K562 (cell line): ENCODE data around the gene ZNF564. TPM values are rescaled to one million over a fixed set of nuclear protein-coding genes. Genes with fewer than 3 reads are reported as not detected.

Experiments used
- ATF4 ChIP-seq: fragments of 450-650 bp; formaldehyde crosslinking; IDR thresholded peaks from 2 replicates; pipeline ENCODE4 v1.4.0; 2022; ENCODE audit warnings: mild to moderate bottlenecking, moderate library complexity
- GABPA ChIP-seq: fragments of 200-800 bp; sonication (Bioruptor generic); conservative IDR thresholded peaks from 2 replicates; pipeline ENCODE4 v1.6.1; 2016; ENCODE audit warnings: low read depth, missing genetic modification characterization, missing compliant biosample characterization
- HLTF ChIP-seq: fragments of 450-650 bp; IDR thresholded peaks from 2 replicates; pipeline ENCODE4 v1.6.1; 2016
- HMBOX1 ChIP-seq: sonication (generic); IDR thresholded peaks from 2 replicates; pipeline ENCODE4 v1.6.1; 2016
- KLF10 ChIP-seq: fragments of 250-450 bp; sonication (Bioruptor Pico); IDR thresholded peaks from 2 replicates; pipeline ENCODE4 v1.6.1; 2021; ENCODE audit warnings: matching md5 sums
- MGA ChIP-seq: fragments of 450-650 bp; IDR thresholded peaks from 2 replicates; pipeline ENCODE4 v1.6.1; 2016; ENCODE audit warnings: mild to moderate bottlenecking, moderate library complexity
- PHF20 ChIP-seq: fragments of 450-650 bp; IDR thresholded peaks from 2 replicates; pipeline ENCODE4 v1.6.1; 2018; ENCODE audit not compliant: partially characterized antibody
- SIRT6 ChIP-seq: IDR thresholded peaks from one replicate; pipeline ENCODE4 v1.6.1; 2012; ENCODE audit warnings: low read depth, mild to moderate bottlenecking, control low read depth, inconsistent platforms, low read length, moderate library complexity
- SOX6 ChIP-seq: fragments of 450-650 bp; IDR thresholded peaks from 2 replicates; pipeline ENCODE4 v1.6.1; 2014; ENCODE audit warnings: mild to moderate bottlenecking
- ZKSCAN1 ChIP-seq: fragments of 150-350 bp; IDR thresholded peaks from 2 replicates; pipeline ENCODE4 v1.6.1; 2016; ENCODE audit warnings: low read depth, low read length
- ZNF23 ChIP-seq: fragments of 250-450 bp; sonication (Bioruptor Pico); IDR thresholded peaks from 2 replicates; pipeline ENCODE4 v1.4.0; 2020; ENCODE audit warnings: mild to moderate bottlenecking
- ZNF395 ChIP-seq: fragments of 200-800 bp; sonication (Bioruptor generic); IDR thresholded peaks from 2 replicates; pipeline ENCODE4 v1.6.1; 2017; ENCODE audit warnings: missing genetic modification characterization, missing compliant biosample characterization
- ZNF699 ChIP-seq: fragments of 250-450 bp; sonication (Bioruptor Pico); IDR thresholded peaks from 2 replicates; pipeline ENCODE4 v1.8.0; 2021; ENCODE audit warnings: mild to moderate bottlenecking, moderate library complexity; ENCODE audit not compliant: insufficient replicate concordance
- polyA plus RNA-seq, 8 experiments: library from polyadenylated mRNA; depleted of rRNA in 4 of 8; stranded (reverse) in 5 of 8; unstranded in 3 of 8; fragments of >200 nt; fragmentation: Nextera tagmentation in 2 of 8; fragmentation: Illumina TruSeq in 1 of 8; extraction: Ambion mirVana in 2 of 8; extraction: Trizol in 1 of 8; gene quantifications; 2 replicates each; pipeline versions ENCODE4 v1.2.1 to v1.2.3, GENCODE V29; 2011 to 2014; ENCODE audit warnings: inconsistent platforms in 1 of 8, missing spikeins in 1 of 8
- total RNA-seq, 7 experiments: library from RNA; depleted of rRNA in 6 of 7; stranded (reverse); fragments of >200 nt in 6 of 7; fragmentation: Illumina TruSeq in 2 of 7; extraction: Trizol in 2 of 7; gene quantifications; 2 replicates each; pipeline versions ENCODE4 v1.2.1 to v1.2.3, GENCODE V29; 2011 to 2021; ENCODE audit warnings: low replicate concordance in 1 of 7

ZNF564 gene
- total and polyA plus RNA-seq, 9 of the 15 experiments (the other 6 are each of a cell fraction or from before 2014, with no cell fraction given): 1.4 to 8.1 (median 5.6) TPM

GRCh38 chr19:12544401-12544876 is 6.8 kb downstream of the ZNF564 start (continued):
- TF ChIP-seq MGA (peak; percentile 71), SIRT6 (no peak), GABPA (tag) (0 out of 2 replicates have a peak, but pooled peaks have one; percentile 37), KLF10 (CRISPR knock-in tag) (no peak), PHF20 (no peak), ZNF23 (CRISPR knock-in tag) (no peak), ATF4 (no peak), HMBOX1 (peak; percentile 76), ZNF395 (CRISPR knock-in tag) (peak; percentile 60; the same call in 1 of the 2 replicates), ZNF699 (no peak), ZKSCAN1 (peak; percentile 55; the same call in 1 of the 2 replicates), HLTF (peak; percentile 60; the same call in 1 of the 2 replicates), SOX6 (peak; percentile 94)
